NB4 (cell line): ENCODE measurements around the gene C14orf132.

Experiments used
- MAX ChIP-seq: IDR thresholded peaks from 2 replicates; pipeline ENCODE4 v1.6.1; 2011; ENCODE audit warnings: low read depth, low read length
- TF ChIP-seq, protein P1 (sequence below): IDR thresholded peaks from one replicate; pipeline ENCODE4 v1.5.1; 2012; ENCODE audit warnings: low read depth, low read length

- TF ChIP-seq, protein P1, sequence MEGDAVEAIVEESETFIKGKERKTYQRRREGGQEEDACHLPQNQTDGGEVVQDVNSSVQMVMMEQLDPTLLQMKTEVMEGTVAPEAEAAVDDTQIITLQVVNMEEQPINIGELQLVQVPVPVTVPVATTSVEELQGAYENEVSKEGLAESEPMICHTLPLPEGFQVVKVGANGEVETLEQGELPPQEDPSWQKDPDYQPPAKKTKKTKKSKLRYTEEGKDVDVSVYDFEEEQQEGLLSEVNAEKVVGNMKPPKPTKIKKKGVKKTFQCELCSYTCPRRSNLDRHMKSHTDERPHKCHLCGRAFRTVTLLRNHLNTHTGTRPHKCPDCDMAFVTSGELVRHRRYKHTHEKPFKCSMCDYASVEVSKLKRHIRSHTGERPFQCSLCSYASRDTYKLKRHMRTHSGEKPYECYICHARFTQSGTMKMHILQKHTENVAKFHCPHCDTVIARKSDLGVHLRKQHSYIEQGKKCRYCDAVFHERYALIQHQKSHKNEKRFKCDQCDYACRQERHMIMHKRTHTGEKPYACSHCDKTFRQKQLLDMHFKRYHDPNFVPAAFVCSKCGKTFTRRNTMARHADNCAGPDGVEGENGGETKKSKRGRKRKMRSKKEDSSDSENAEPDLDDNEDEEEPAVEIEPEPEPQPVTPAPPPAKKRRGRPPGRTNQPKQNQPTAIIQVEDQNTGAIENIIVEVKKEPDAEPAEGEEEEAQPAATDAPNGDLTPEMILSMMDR: no peak
- no peak for TF ChIP-seq MAX
Observed at GRCh38 chr14:96088481-96088880, 49.3 kb downstream of the C14orf132 start.
